Ureter (tissue), 1 donor: ENCODE results near the gene EED. TPM values are rescaled to one million over a fixed set of nuclear protein-coding genes. Genes with fewer than 3 reads are reported as not detected.
"Not testable (repeated sequence)": the region's sequence is repeated elsewhere in the genome, so short reads cannot be mapped to it uniquely, and the experiment has no call there.

Experiments used
- DNase-seq: peaks from one replicate; pipeline ENCODE4 v3.0.0-alpha.2; 2020; ENCODE audit warnings: low spot score
- total RNA-seq: library from RNA; stranded (reverse); gene quantifications from one replicate; pipeline ENCODE4 v1.2.4, GENCODE V29; 2023
- donor health status: DM: yes; HTN: yes; CAD: no.

Gene EED
- total RNA-seq, 1 donor from 2014 or later = 26.7 TPM

DNA sequence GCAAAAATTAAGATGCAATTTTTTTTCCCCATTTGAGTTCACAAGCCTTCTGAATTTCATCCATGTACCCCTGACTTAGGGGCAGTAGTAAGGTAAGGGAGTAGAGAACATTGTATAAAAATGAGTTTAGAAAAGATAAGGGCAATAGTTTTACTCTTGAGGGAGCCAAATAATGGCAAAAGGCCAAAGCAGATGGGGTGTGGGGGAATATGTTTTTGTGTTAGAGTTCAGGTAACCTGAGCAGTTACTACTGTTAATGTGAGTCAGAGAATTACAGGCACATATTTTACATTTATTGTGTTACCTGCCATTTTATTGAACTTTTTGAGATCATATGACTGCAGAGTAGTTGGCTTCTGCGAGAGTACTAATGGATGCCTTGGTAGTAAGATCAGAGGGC lies 3.1 kb downstream of the EED start:
- DNase-seq = no peak

GRCh38 chr11:86248609-86249008 lies 4.1 kb downstream of the EED start:
- no peak for DNase-seq

GRCh38 chr11:86249307-86250098 lies 5.0 kb downstream of the EED start:
- DNase-seq = no peak

DNA sequence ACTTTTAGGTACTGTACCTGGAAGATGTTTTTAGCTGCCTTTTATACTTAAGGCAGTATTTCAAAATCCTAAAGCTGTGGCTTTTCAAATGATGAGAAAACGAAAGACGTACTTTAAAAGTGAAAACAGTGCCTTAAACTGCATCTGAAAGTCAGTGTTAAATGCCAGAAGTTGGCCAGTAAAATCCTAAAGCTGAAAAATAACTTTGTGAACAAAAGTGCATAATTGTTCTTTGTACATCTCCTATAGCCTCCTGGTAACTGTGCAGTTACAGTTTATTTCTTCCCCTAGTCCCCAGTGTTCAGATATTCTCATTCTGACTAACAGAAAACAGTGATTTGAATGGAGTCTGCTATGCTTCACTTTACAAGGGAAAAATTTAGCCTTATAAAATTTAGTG lies 6.8 kb downstream of the EED start:
- no peak for DNase-seq

DNA sequence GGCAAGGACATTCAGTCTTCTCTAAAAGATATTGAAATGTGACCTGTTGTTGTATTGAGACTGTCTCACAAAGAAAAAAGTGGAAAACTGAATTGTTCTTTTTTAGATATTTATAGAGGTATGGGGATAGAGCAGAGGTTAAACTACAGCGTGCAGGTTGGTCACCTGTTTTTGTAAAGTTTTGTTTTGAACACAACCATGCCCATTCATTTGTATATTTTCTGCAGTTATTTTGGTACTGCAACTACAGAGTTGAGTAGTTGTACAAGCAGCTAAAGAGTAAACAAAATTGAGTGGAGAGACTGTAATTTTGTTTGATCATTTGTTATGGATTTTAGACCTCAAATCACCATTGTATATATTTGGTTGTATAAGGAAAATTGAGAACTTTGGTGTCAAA lies 11.3 kb downstream of the EED start:
- no peak for DNase-seq

DNA sequence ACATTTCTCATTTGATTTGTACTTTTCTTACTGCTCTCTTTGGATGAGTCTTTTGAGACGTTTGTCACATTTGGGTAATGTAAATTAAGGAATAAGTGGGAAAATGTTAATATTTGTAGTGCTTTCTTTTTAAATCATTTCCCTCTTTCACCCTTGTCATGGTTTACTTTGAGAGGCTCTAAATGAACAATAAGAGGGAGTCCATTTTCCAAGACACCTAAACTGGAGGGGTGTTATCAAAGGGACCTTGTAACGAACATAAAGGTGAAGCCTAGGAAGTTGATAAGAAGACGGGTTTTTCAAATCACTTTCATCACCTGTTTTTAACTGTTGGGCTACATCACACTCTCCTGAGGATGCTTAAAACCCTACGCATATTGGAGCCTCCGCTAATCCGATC lies 12.1 kb downstream of the EED start:
- no peak for DNase-seq

DNA sequence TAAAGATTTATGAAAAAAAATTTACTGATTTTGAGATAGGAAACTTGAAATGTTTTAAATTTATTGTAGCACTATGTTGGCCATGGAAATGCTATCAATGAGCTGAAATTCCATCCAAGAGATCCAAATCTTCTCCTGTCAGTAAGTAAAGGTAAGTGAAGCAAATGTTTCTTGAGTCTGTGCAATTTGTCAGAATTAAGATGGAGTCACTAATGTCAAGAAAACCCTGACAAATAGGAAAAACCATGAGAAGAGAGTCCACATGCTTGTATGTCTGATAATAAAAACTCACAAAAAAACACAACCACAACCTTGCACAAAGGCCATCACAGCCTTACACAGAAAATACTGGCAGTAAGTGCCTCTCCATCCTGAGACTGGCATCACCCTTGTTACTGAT lies 12.9 kb downstream of the EED start:
- no peak for DNase-seq

DNA sequence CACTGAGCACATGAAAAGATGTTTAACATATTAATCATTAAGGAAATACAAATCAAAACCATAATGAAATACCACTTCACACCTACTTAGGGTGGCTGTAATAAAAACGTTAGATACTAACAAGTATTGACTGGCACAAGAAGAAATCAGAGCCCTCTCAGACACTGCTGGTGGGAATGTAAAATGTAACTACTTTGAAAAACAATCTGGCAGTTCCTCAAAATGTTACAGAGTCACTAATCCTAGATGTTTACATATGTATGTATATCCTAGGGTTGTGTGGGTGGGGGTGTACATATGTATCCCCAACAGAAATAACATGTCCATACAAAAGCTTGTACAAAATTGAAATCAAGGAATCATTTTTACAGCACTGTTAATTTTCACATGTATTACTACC lies 15.2 kb downstream of the EED start:
- no peak for DNase-seq

DNA sequence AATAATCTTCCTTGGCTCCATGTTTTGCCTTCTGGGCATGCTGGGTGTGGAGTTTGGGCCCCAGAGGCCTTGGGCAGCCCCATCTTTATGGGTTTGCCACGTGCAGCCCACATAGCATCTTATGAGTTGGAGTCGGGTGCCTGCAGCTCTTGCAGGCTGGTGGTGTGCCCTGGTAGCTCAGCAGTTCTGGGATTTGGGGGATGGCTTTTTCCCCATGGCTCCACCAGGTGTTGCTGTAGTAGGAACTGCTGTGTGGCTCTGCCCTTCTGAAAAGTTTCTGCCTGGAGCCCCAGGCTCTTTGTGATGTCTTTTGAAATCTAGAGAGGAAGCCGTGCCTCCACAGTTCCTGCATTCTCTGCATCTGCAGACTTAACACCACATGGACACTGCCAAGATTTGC lies 16.8 kb downstream of the EED start:
- DNase-seq = no peak

DNA sequence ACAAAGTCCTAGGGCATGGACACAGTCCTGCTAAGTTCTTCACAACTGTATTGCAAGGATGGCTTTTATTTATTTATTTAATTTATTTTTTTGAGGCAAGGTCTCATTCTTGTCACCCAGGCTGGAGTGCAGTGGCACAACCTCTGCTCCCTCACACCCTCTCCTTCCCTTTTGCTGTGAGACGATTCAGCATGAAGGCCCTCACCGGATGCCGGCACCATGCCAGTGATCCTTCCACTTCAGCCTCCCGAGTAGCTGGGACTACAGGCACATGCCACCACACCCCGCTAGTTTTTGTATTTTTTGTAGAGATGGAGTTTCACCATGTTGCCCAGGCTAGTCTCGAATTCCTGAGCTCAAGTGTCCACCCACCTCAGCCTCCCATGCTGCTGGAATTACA lies 17.8 kb downstream of the EED start:
- DNase-seq = no peak

- DNase-seq = no peak
Measured at GRCh38 chr11:86264649-86265048, 20.1 kb downstream of the EED start.

DNA sequence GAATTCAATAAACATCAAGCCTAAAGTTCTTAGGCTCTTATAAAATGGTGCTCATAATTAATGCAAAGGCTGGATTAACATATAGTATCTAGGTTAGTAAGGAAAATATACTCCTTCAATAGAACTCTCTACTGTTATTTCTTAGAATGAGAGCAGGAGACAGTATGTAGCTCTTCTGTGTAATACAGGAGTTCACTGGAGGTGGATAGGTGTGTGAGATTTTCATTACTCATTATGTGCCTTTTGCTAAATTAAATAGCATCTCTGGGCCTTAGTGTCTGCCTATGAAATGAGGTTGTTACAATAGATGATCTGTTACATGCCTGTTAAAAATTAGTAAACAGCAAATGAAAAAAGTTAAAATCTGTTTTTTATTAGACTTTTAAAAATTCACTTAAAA lies 20.6 kb downstream of the EED start:
- no peak for DNase-seq

GRCh38 chr11:86269645-86270044 lies 25.1 kb downstream of the EED start:
- DNase-seq = no peak

DNA sequence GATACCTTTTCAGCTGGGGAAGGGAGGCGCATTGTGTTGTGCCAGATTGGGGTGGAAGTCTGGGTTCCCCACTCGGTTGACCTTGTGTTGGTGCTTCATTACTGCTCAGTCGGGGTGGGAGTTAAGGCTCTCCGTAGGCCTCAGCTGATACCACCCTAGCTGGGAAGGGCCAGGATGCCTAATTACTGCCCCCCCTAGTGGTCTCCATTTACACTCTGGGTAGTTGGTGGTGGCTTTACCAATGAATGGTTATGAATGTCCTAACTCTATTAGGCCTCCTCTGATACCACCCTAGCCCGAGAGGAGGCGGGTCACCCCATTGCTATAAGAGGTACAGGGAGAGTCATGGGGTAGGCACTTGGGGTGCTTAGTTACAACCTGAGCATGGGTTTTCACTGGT lies 29.9 kb downstream of the EED start:
- no peak for DNase-seq

- no peak for DNase-seq
Measured at GRCh38 chr11:86274999-86275398, 30.4 kb downstream of the EED start.

- no peak for DNase-seq
Measured at GRCh38 chr11:86275493-86276370, 31.2 kb downstream of the EED start.

GRCh38 chr11:86277741-86278140 lies 33.2 kb downstream of the EED start:
- DNase-seq = no peak

- DNase-seq = no peak
Measured at GRCh38 chr11:86278226-86278625, 33.7 kb downstream of the EED start.

- DNase-seq = no peak
Measured at GRCh38 chr11:86279747-86280146, 35.2 kb downstream of the EED start.

GRCh38 chr11:86287468-86287796 lies 42.9 kb downstream of the EED start:
- no peak for DNase-seq

GRCh38 chr11:86288776-86289507 lies 44.4 kb downstream of the EED start:
- DNase-seq = no peak

DNA sequence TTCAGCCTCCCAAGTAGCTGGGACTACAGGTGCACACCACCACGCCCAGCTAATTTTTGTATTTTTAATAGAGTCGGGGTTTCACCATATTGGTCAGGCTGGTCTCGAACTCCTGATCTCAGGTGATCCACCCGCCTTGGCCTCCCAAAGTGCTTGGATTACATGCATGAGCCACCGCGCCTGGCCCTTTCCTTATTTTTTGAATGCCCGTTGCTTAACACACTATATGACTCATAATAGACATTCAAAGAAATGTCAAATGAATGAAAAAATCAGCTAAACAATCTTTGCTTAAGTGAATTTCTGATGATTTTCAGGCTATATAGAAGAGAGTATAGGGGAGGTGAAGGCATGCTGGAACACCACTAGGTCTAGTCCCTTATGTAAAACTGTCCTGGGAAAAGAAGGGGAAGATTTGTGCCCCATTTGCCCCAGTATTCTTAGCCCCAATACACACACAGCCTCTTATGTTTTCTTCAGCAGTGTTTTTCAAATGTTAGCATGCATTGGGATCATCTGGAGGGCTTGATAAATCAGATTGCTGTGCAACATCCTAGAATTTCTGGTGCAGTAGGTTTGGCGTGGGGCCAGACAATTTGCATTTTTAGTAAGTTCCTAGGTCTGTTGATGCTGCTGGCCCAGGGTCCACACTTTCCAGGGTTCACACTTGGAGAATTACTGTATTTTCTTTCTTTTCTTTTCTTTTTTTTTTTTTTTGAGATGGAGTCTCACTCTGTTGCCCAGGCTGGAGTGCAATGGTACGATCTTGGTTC lies 45.1 kb downstream of the EED start:
- DNase-seq = not testable (repeated sequence)
